CD4-positive, alpha-beta memory T cell (primary cell): ENCODE results near the gene SNTG2. TPM values are rescaled to one million over a fixed set of nuclear protein-coding genes. Genes with fewer than 3 reads are reported as not detected.
A peak's percentile ranks its signal among the peaks of the same experiment; 100 is the strongest.

ENCODE experiments used
- CTCF ChIA-PET: fragments of 350-600 bp; sonication (Branson Sonifier 250); formaldehyde crosslinking; loops from one replicate; lab custom pipeline; 2021; ENCODE audit warnings: inconsistent platforms; ENCODE audit not compliant: partially characterized antibody; lab: Charles Lee
- POLR2A ChIA-PET: fragments of 350-600 bp; sonication (Branson Sonifier 250); formaldehyde crosslinking; loops from one replicate; lab custom pipeline; 2021; ENCODE audit not compliant: partially characterized antibody; lab: Charles Lee
- DNase-seq, 5 donors: peaks; one replicate each; pipeline versions ENCODE4 v3.0.0 to v3.0.0-alpha.2; 2020 to 2022; ENCODE audit warnings: mixed read lengths in 1 of 5
- H3K27ac ChIP-seq: one replicate; pipeline ENCODE4 v1.7.0; 2013; ENCODE audit warnings: low read depth, low read length
- H3K27me3 ChIP-seq: 2 replicates; pipeline ENCODE4 v1.7.0; 2013; ENCODE audit warnings: mild to moderate bottlenecking, low read length, moderate library complexity; ENCODE audit not compliant: insufficient read depth
- H3K36me3 ChIP-seq: 2 replicates; pipeline ENCODE4 v1.7.0; 2013; ENCODE audit warnings: mild to moderate bottlenecking, low read length, moderate library complexity; ENCODE audit not compliant: insufficient read depth
- H3K4me1 ChIP-seq: 2 replicates; pipeline ENCODE4 v1.7.0; 2013; ENCODE audit warnings: mild to moderate bottlenecking, low read length, moderate library complexity; ENCODE audit not compliant: insufficient read depth
- H3K4me3 ChIP-seq, 2 donors: one replicate each; pipeline ENCODE4 v1.7.0; 2013; ENCODE audit warnings: low read length in 2 of 2, mild to moderate bottlenecking in 1 of 2
- H3K9me3 ChIP-seq, 2 donors: one replicate each; pipeline ENCODE4 v1.7.0; 2013; ENCODE audit warnings: low read length in 2 of 2, control low read depth in 1 of 2; ENCODE audit not compliant: control insufficient read depth in 1 of 2
- H3K27ac Mint-ChIP-seq, 7 donors: one replicate each; pipeline ENCODE4 v1.8.0; 2020 to 2021; ENCODE audit warnings: mixed read lengths in 7 of 7, mild to moderate bottlenecking in 6 of 7, inconsistent platforms in 3 of 7, moderate library complexity in 3 of 7
- H3K27me3 Mint-ChIP-seq, 2 donors: one replicate each; pipeline ENCODE4 v1.8.0; 2020 to 2021; ENCODE audit warnings: mixed read lengths in 2 of 2
- H3K36me3 Mint-ChIP-seq, 2 donors: one replicate each; pipeline ENCODE4 v1.8.0; 2020 to 2021; ENCODE audit warnings: mixed read lengths in 2 of 2, inconsistent platforms in 1 of 2, mild to moderate bottlenecking in 1 of 2
- H3K4me1 Mint-ChIP-seq, 4 donors: one replicate each; pipeline ENCODE4 v1.8.0; 2020 to 2021; ENCODE audit warnings: mixed read lengths in 4 of 4, mild to moderate bottlenecking in 1 of 4
- H3K4me3 Mint-ChIP-seq, 8 donors: one replicate each; pipeline ENCODE4 v1.8.0; 2020 to 2021; ENCODE audit warnings: mixed read lengths in 8 of 8, mild to moderate bottlenecking in 7 of 8, moderate library complexity in 6 of 8, inconsistent platforms in 3 of 8
- H3K9me3 Mint-ChIP-seq, 8 donors: one replicate each; pipeline ENCODE4 v1.8.0; 2020 to 2021; ENCODE audit warnings: mixed read lengths in 8 of 8, mild to moderate bottlenecking in 5 of 8, inconsistent platforms in 3 of 8, moderate library complexity in 1 of 8
- intact Hi-C: fragments of 100-400 bp; cut with micrococcal nuclease; formaldehyde crosslinking; loops from one replicate; pipeline ENCODE4 v1.15.1; 2023
- polyA plus RNA-seq, 2 donors: library from polyadenylated mRNA; unstranded; fragments of 300-500 nt; fragmentation: Illumina TruSeq; gene quantifications; one replicate each; pipeline ENCODE4 v1.2.3, GENCODE V29; 2021
- total RNA-seq, 2 experiments: library from RNA; stranded (reverse); gene quantifications; one replicate each; pipeline ENCODE4 v1.2.3, GENCODE V29; 2021

Gene SNTG2
- total and polyA plus RNA-seq, 4 experiments from 2014 or later, result 0.55 to 1.3 (median 0.96) TPM; not detected in 1

GRCh38 chr2:1367601-1368000 is 417.0 kb downstream of the SNTG2 start:
- H3K4me3 Mint-ChIP-seq, result no peak overlapping the region
- peaks cover 0 to 6% (median 0%) of the 10 kb centered on the region in 8 donors for H3K9me3 Mint-ChIP-seq
- POLR2A ChIA-PET, result no interaction called here
- no peaks in the 10 kb centered on the region for H3K27me3 Mint-ChIP-seq
- H3K36me3 ChIP-seq, result no peaks in the 10 kb centered on the region
- no peak overlapping the region for H3K27ac ChIP-seq
- no peak overlapping the region for H3K4me3 ChIP-seq
- no peaks in the 10 kb centered on the region for H3K36me3 Mint-ChIP-seq
- no peaks in the 10 kb centered on the region for H3K9me3 ChIP-seq
- H3K27ac Mint-ChIP-seq, result no peak overlapping the region
- no peak for DNase-seq
- peaks cover 0 to 4% (median 3%) of the 10 kb centered on the region in 4 donors for H3K4me1 Mint-ChIP-seq
- no peaks in the 10 kb centered on the region for H3K4me1 ChIP-seq
- CTCF ChIA-PET, result no interaction called here
- intact Hi-C loops, result no loop called here
- no peaks in the 10 kb centered on the region for H3K27me3 ChIP-seq

DNA sequence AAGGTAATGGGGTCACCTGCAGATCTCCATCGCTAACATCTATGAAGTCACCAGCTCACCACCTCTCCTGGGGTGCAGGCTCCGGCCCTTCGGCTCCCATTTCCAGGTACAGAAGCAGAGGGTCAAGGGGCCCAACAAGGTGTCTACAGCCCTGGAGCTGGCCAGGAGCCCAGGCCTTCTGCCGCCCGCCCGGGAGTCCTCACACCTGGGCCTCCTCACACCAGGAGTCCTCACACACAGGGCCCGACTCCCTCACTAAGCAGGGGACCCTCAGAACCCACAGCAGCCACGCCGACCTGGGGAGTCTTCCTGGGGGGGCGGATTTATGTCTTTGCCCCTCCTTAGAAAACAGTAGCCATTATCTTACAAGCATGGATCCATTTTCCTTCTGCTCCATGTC is 419.3 kb downstream of the SNTG2 start:
- Mint-ChIP-seq H3K36me3 (no peaks in the 10 kb centered on the region), H3K4me3 (no peak overlapping the region), H3K9me3 (peaks cover 0 to 5% (median 0%) of the 10 kb centered on the region in 8 donors), H3K27ac (no peak overlapping the region), H3K4me1 (peaks cover 0 to 4% (median 3%) of the 10 kb centered on the region in 4 donors), H3K27me3 (no peaks in the 10 kb centered on the region)
- ChIA-PET CTCF (no interaction called here), POLR2A (no interaction called here)
- intact Hi-C loops, result no loop called here
- H3K4me1 ChIP-seq, result no peaks in the 10 kb centered on the region
- H3K36me3 ChIP-seq, result no peaks in the 10 kb centered on the region
- no peaks in the 10 kb centered on the region for H3K9me3 ChIP-seq
- no peak for DNase-seq
- H3K27me3 ChIP-seq, result no peaks in the 10 kb centered on the region
- H3K27ac ChIP-seq, result no peak overlapping the region
- no peak overlapping the region for H3K4me3 ChIP-seq

DNA sequence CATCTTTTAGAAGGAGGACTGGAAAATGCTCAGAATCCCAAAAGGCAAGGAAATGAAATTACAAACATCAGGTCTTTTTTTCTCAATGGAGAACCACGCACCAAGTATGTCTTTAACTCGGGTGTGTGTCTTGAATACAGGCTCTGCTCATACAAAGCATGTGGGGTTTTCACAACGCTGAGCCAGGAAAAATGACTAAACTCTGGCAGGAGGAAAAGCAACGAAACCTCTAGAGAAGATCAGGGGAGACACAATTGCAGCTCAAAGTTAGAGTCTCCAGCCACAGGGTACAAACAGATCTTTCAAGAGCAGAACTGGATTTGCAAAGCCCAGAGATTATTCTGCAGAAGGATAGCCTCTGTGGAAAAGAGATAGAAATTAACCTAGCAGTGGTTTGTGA is 419.8 kb downstream of the SNTG2 start:
- peak overlapping the region in 2 of 7 donors; percentile 25 to 46 for H3K27ac Mint-ChIP-seq
- intact Hi-C loops, result no loop called here
- H3K27me3 ChIP-seq, result no peaks in the 10 kb centered on the region
- H3K9me3 ChIP-seq, result no peaks in the 10 kb centered on the region
- H3K36me3 ChIP-seq, result no peaks in the 10 kb centered on the region
- no peak for DNase-seq
- peaks cover 0 to 4% (median 3%) of the 10 kb centered on the region in 4 donors for H3K4me1 Mint-ChIP-seq
- POLR2A ChIA-PET, result no interaction called here
- no peaks in the 10 kb centered on the region for H3K27me3 Mint-ChIP-seq
- no peaks in the 10 kb centered on the region for H3K36me3 Mint-ChIP-seq
- no peak overlapping the region for H3K4me3 ChIP-seq
- peaks cover 0 to 5% (median 0%) of the 10 kb centered on the region in 8 donors for H3K9me3 Mint-ChIP-seq
- CTCF ChIA-PET, result no interaction called here
- H3K4me1 ChIP-seq, result no peaks in the 10 kb centered on the region
- no peak overlapping the region for H3K27ac ChIP-seq
- H3K4me3 Mint-ChIP-seq, result no peak overlapping the region

- Mint-ChIP-seq H3K36me3 (no peaks in the 10 kb centered on the region), H3K9me3 (peaks cover 0 to 5% (median 0%) of the 10 kb centered on the region in 8 donors), H3K27me3 (no peaks in the 10 kb centered on the region), H3K4me3 (no peak overlapping the region), H3K4me1 (peaks cover 0 to 4% (median 3%) of the 10 kb centered on the region in 4 donors), H3K27ac (no peak overlapping the region)
- ChIA-PET CTCF (no interaction called here), POLR2A (no interaction called here)
- Histone ChIP-seq H3K36me3 (no peaks in the 10 kb centered on the region), H3K27me3 (no peaks in the 10 kb centered on the region), H3K4me1 (no peaks in the 10 kb centered on the region), H3K4me3 (no peak overlapping the region), H3K27ac (no peak overlapping the region), H3K9me3 (no peaks in the 10 kb centered on the region)
- intact Hi-C loops, result no loop called here
- DNase-seq, result no peak
Observed at GRCh38 chr2:1371082-1371481, 420.4 kb downstream of the SNTG2 start.

- Histone ChIP-seq H3K4me3 (no peak overlapping the region), H3K27ac (no peak overlapping the region), H3K9me3 (no peaks in the 10 kb centered on the region), H3K4me1 (no peaks in the 10 kb centered on the region), H3K36me3 (no peaks in the 10 kb centered on the region), H3K27me3 (no peaks in the 10 kb centered on the region)
- Mint-ChIP-seq H3K4me3 (no peak overlapping the region), H3K27ac (peak overlapping the region in 1 of 7 donors; percentile 25), H3K9me3 (peaks cover 0 to 5% (median 0%) of the 10 kb centered on the region in 8 donors), H3K36me3 (no peaks in the 10 kb centered on the region), H3K27me3 (no peaks in the 10 kb centered on the region), H3K4me1 (peaks cover 0 to 3% (median under 1%) of the 10 kb centered on the region in 4 donors)
- intact Hi-C loops, result no loop called here
- DNase-seq, result no peak
- POLR2A ChIA-PET, result no interaction called here
- CTCF ChIA-PET, result interaction anchor here (1.2 kb wide), 1 partner anchor 9 kb away, joined by 5 read pairs; no protein-coding TSS in a partner anchor
Observed at GRCh38 chr2:1373830-1374229, 423.2 kb downstream of the SNTG2 start.

- ChIA-PET POLR2A (no interaction called here), CTCF (interaction anchor here (1.2 kb wide), 1 partner anchor 9 kb away, joined by 5 read pairs; no protein-coding TSS in a partner anchor)
- intact Hi-C loops, result no loop called here
- no peaks in the 10 kb centered on the region for H3K27me3 Mint-ChIP-seq
- Histone ChIP-seq H3K27ac (no peak overlapping the region), H3K4me3 (no peak overlapping the region), H3K36me3 (no peaks in the 10 kb centered on the region), H3K4me1 (no peaks in the 10 kb centered on the region), H3K9me3 (no peaks in the 10 kb centered on the region), H3K27me3 (no peaks in the 10 kb centered on the region)
- no peak overlapping the region for H3K4me3 Mint-ChIP-seq
- H3K36me3 Mint-ChIP-seq, result no peaks in the 10 kb centered on the region
- H3K9me3 Mint-ChIP-seq, result peaks cover 0 to 5% (median 0%) of the 10 kb centered on the region in 8 donors
- DNase-seq, result no peak
- peak overlapping the region in 1 of 7 donors; percentile 25 for H3K27ac Mint-ChIP-seq
- peaks cover 0 to 3% (median under 1%) of the 10 kb centered on the region in 4 donors for H3K4me1 Mint-ChIP-seq
Observed at GRCh38 chr2:1374287-1374686, 423.6 kb downstream of the SNTG2 start.

- no peaks in the 10 kb centered on the region for H3K36me3 ChIP-seq
- Mint-ChIP-seq H3K27ac (no peak overlapping the region), H3K4me3 (no peak overlapping the region), H3K36me3 (no peaks in the 10 kb centered on the region), H3K9me3 (peaks cover 0 to 5% (median 0%) of the 10 kb centered on the region in 8 donors), H3K4me1 (peaks cover 0 to 3% (median under 1%) of the 10 kb centered on the region in 4 donors), H3K27me3 (no peaks in the 10 kb centered on the region)
- ChIA-PET CTCF (no interaction called here), POLR2A (no interaction called here)
- no peaks in the 10 kb centered on the region for H3K4me1 ChIP-seq
- no peak for DNase-seq
- intact Hi-C loops, result no loop called here
- H3K27me3 ChIP-seq, result no peaks in the 10 kb centered on the region
- H3K27ac ChIP-seq, result no peak overlapping the region
- H3K4me3 ChIP-seq, result no peak overlapping the region
- H3K9me3 ChIP-seq, result no peaks in the 10 kb centered on the region
Observed at GRCh38 chr2:1375794-1376193, 425.1 kb downstream of the SNTG2 start.
